HFFc6 (cell line): ENCODE results near the gene GTPBP2. TPM values are rescaled to one million over a fixed set of nuclear protein-coding genes. Genes with fewer than 3 reads are reported as not detected.
"Not testable (repeated sequence)": the region's sequence is repeated elsewhere in the genome, so short reads cannot be mapped to it uniquely, and the experiment has no call there.

Source experiments
- DNase-seq: peaks from one replicate; pipeline ENCODE4 v3.0.0-alpha.2; 2018
- H3K27ac Mint-ChIP-seq: 2 replicates; pipeline ENCODE4 v1.8.0; 2020; ENCODE audit warnings: mild to moderate bottlenecking, mixed read lengths
- H3K27me3 Mint-ChIP-seq: 2 replicates; pipeline ENCODE4 v1.8.0; 2021; ENCODE audit warnings: mild to moderate bottlenecking, moderate library complexity, mixed read lengths; ENCODE audit not compliant: insufficient read depth
- H3K36me3 Mint-ChIP-seq: 2 replicates; pipeline ENCODE4 v1.8.0; 2021; ENCODE audit warnings: low read depth, mixed read lengths
- H3K4me1 Mint-ChIP-seq: 2 replicates; pipeline ENCODE4 v1.8.0; 2020; ENCODE audit warnings: low read depth, mixed read lengths
- H3K4me3 Mint-ChIP-seq: 2 replicates; pipeline ENCODE4 v1.8.0; 2020; ENCODE audit warnings: mild to moderate bottlenecking, moderate library complexity, mixed read lengths
- H3K9me3 Mint-ChIP-seq: 2 replicates; pipeline ENCODE4 v1.8.0; 2020; ENCODE audit warnings: mild to moderate bottlenecking, mixed read lengths
- CTCF ChIP-seq: fragments of 200-600 bp; sonication (generic); IDR thresholded peaks from 2 replicates; pipeline ENCODE4 v1.5.0; 2021; ENCODE audit warnings: antibody characterized with exemption, mild to moderate bottlenecking
- total RNA-seq, 6 experiments: library from RNA; stranded (reverse); fragmentation: NEBNext Ultra II Directional; extraction: Animal tissue kit (Norgen Biotek cat#: 25700); gene quantifications; 2 replicates in 1 of 6; 3 replicates in 5 of 6; pipeline ENCODE4 v1.2.3, GENCODE V29; 2021

Gene GTPBP2
- total RNA-seq, 6 experiments from 2014 or later, result 35.6 to 47.7 (median 41.0) TPM

GRCh38 chr6:43608310-43608763, 20.7 kb downstream of the GTPBP2 start:
- Mint-ChIP-seq H3K27me3 (no peaks in the 10 kb centered on the region), H3K27ac (no peak overlapping the region)

GRCh38 chr6:43606019-43606418, 23.0 kb downstream of the GTPBP2 start:
- Mint-ChIP-seq H3K9me3 (no peaks in the 10 kb centered on the region), H3K4me3 (no peak overlapping the region), H3K27ac (no peak overlapping the region), H3K4me1 (peaks cover 40% of the 10 kb centered on the region), H3K36me3 (peaks cover 39% of the 10 kb centered on the region), H3K27me3 (no peaks in the 10 kb centered on the region)
- TF ChIP-seq CTCF, result no peak
- no peak for DNase-seq

More at GRCh38 chr6:43608310-43608763, 20.7 kb downstream of the GTPBP2 start:
- H3K9me3 Mint-ChIP-seq, result no peaks in the 10 kb centered on the region
- H3K4me3 Mint-ChIP-seq, result no peak overlapping the region
- peak; percentile 62 for DNase-seq
- H3K4me1 Mint-ChIP-seq, result peaks cover 48% of the 10 kb centered on the region
- TF ChIP-seq CTCF, result peak; percentile 93
- H3K36me3 Mint-ChIP-seq, result peaks cover 36% of the 10 kb centered on the region

GRCh38 chr6:43604174-43604573, 24.9 kb downstream of the GTPBP2 start:
- H3K4me1 Mint-ChIP-seq, result peaks cover 25% of the 10 kb centered on the region

GRCh38 chr6:43600595-43600994, 28.5 kb downstream of the GTPBP2 start:
- H3K27ac Mint-ChIP-seq, result 0 out of 2 replicates have a peak overlapping the region, but pooled peaks have one; percentile 9
- H3K27me3 Mint-ChIP-seq, result no peaks in the 10 kb centered on the region
- DNase-seq, result no peak
- peaks cover 12% of the 10 kb centered on the region for H3K4me1 Mint-ChIP-seq
- H3K36me3 Mint-ChIP-seq, result peaks cover 29% of the 10 kb centered on the region
- no peak for TF ChIP-seq CTCF
- no peaks in the 10 kb centered on the region for H3K9me3 Mint-ChIP-seq
- no peak overlapping the region for H3K4me3 Mint-ChIP-seq

More at GRCh38 chr6:43604174-43604573, 24.9 kb downstream of the GTPBP2 start:
- peaks cover 38% of the 10 kb centered on the region for H3K36me3 Mint-ChIP-seq
- TF ChIP-seq CTCF, result no peak
- no peak overlapping the region for H3K4me3 Mint-ChIP-seq
- peak overlapping the region; percentile 24 for H3K27ac Mint-ChIP-seq
- DNase-seq, result peak; percentile 80
- no peaks in the 10 kb centered on the region for H3K27me3 Mint-ChIP-seq
- no peaks in the 10 kb centered on the region for H3K9me3 Mint-ChIP-seq

- no peaks in the 10 kb centered on the region for H3K27me3 Mint-ChIP-seq
- DNase-seq, result no peak
- peaks cover 21% of the 10 kb centered on the region for H3K36me3 Mint-ChIP-seq
- H3K4me3 Mint-ChIP-seq, result no peak overlapping the region
- no peak for TF ChIP-seq CTCF
- no peak overlapping the region for H3K27ac Mint-ChIP-seq
- no peaks in the 10 kb centered on the region for H3K9me3 Mint-ChIP-seq
- H3K4me1 Mint-ChIP-seq, result no peaks in the 10 kb centered on the region
Measured at GRCh38 chr6:43593938-43594337, 35.1 kb downstream of the GTPBP2 start.

GRCh38 chr6:43589564-43589963, 39.5 kb downstream of the GTPBP2 start:
- not testable (repeated sequence) for H3K27ac Mint-ChIP-seq, H3K4me3 Mint-ChIP-seq, H3K27me3 Mint-ChIP-seq, H3K9me3 Mint-ChIP-seq, DNase-seq
- Mint-ChIP-seq H3K36me3 (peaks cover 49% of the 10 kb centered on the region), H3K4me1 (peaks cover 14% of the 10 kb centered on the region)
